ENCODE results near the gene CRLF1. TPM values are rescaled to one million over a fixed set of nuclear protein-coding genes. Genes with fewer than 3 reads are reported as not detected.

Gene CRLF1
- total and polyA plus RNA-seq, 2 experiments from 2014 or later, result 8.6 to 59.2 TPM

- H3K27ac ChIP-seq, result no peak overlapping the region
- no peaks in the 10 kb centered on the region for H4K20me1 ChIP-seq (ENCODE audit: insufficient read depth)
- H3K4me2 ChIP-seq (ENCODE audit: unreplicated experiment), result no peak overlapping the region
- in situ Hi-C loops (cut with MboI), result no loop called here
- no peak overlapping the region for H3K9ac ChIP-seq
- no peak for DNase-seq
- H3K27me3 ChIP-seq (replicated peaks; ENCODE audit: insufficient read depth), result no peaks in the 10 kb centered on the region
- no peak overlapping the region for H3K4me3 ChIP-seq
- H2AFZ ChIP-seq, result no peak overlapping the region
- no peaks in the 10 kb centered on the region for H3K36me3 ChIP-seq (ENCODE audit: low read depth)
- TF ChIP-seq EZH2phosphoT487 (IDR thresholded peaks at IDR 0.05; ENCODE audit: insufficient read depth, low read depth) (no peak), EZH2 (IDR thresholded peaks at IDR 0.05; ENCODE audit: insufficient read depth, poor library complexity, severe bottlenecking) (no peak)
- H3K4me1 ChIP-seq (ENCODE audit: insufficient read depth), result no peaks in the 10 kb centered on the region
- no peaks in the 10 kb centered on the region for H3K79me2 ChIP-seq (ENCODE audit: insufficient read depth)
- no peaks in the 10 kb centered on the region for H3K9me3 ChIP-seq (ENCODE audit: low read depth)
- 56 to 57% methylated on average over 8 of the region's 8 CpGs for WGBS, 2 experiments (ENCODE audit: low coverage in 1 of 2, low lambda C conversion rate in 2 of 2, missing lambda C conversion rate in 2 of 2)
- H3F3A ChIP-seq (ENCODE audit: insufficient read depth), result no peaks in the 10 kb centered on the region
- no peaks in the 10 kb centered on the region for H3K9me2 ChIP-seq (ENCODE audit: insufficient read depth)
Measured at GRCh38 chr19:18639706-18640243, 33.2 kb upstream of the CRLF1 start.

GRCh38 chr19:18637673-18638630, 31.4 kb upstream of the CRLF1 start:
- DNase-seq, result no peak
- Histone ChIP-seq H3K4me3 (peak overlapping the region; percentile 76), H3K9me2 (ENCODE audit: insufficient read depth) (no peaks in the 10 kb centered on the region), H3K4me1 (ENCODE audit: insufficient read depth) (no peaks in the 10 kb centered on the region), H2AFZ (no peak overlapping the region), H3K27me3 (replicated peaks; ENCODE audit: insufficient read depth) (no peaks in the 10 kb centered on the region), H3K4me2 (ENCODE audit: unreplicated experiment) (no peak overlapping the region), H3K9ac (peak overlapping the region; percentile 83; the same call in 1 of the 2 replicates), H3K79me2 (ENCODE audit: insufficient read depth) (no peaks in the 10 kb centered on the region), H3K36me3 (ENCODE audit: low read depth) (no peaks in the 10 kb centered on the region), H3K27ac (no peak overlapping the region), H3K9me3 (ENCODE audit: low read depth) (no peaks in the 10 kb centered on the region), H4K20me1 (ENCODE audit: insufficient read depth) (no peaks in the 10 kb centered on the region), H3F3A (ENCODE audit: insufficient read depth) (no peaks in the 10 kb centered on the region)
- TF ChIP-seq EZH2phosphoT487 (IDR thresholded peaks at IDR 0.05; ENCODE audit: insufficient read depth, low read depth) (no peak), EZH2 (IDR thresholded peaks at IDR 0.05; ENCODE audit: insufficient read depth, poor library complexity, severe bottlenecking) (no peak)
- 40 to 49% methylated on average over 3 of the region's 3 CpGs for WGBS, 2 experiments (ENCODE audit: low coverage in 1 of 2, low lambda C conversion rate in 2 of 2, missing lambda C conversion rate in 2 of 2)
- in situ Hi-C loops (cut with MboI), result no loop called here

DNA sequence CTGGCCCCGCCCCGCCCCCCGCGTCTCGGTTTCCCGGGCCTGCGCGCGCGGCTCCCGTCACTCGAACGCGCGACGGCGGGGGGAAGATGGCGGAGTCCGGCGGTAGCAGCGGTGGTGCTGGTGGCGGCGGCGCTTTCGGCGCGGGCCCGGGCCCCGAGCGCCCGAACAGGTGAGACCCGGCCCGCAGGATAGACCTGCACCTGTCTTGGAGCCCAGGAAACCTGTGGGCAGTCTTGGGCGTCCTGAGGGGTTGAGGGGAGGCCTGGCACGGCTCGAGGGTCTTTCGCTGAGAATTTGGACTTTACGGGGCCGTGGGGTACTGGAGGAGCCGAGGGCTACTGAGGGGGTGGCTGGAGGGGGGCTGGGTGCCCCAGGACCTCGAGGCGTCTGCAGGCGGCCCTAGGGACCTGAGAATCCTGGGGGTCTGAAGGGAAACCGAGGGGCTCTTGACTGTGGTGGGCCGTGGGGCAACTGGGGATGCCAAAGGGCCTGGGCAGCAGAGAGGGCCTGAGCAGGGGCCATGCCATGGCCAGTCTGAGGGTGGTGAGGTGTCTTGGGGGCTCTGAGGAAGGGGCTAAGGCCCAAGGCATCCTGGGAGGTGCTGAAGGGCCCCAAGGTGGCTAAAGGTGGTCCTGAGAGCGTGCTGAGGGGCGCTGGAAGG, 30.5 kb upstream of the CRLF1 start, which contains the start of gene KLHL26:
Gene KLHL26, plus strand, starts transcription at position 60 of the 661 bp plus-strand sequence. Its CDS starts 27 bp downstream, at position 87.
- Histone ChIP-seq H3K27ac (no peak within 1 kb of the TSS), H3K9ac (peak within 1 kb of the TSS; percentile 83), H4K20me1 (ENCODE audit: insufficient read depth) (no peaks in the 10 kb centered on the region), H3K4me2 (ENCODE audit: unreplicated experiment) (peak within 1 kb of the TSS; percentile 63), H3K4me3 (peak within 1 kb of the TSS; percentile 76), H3F3A (ENCODE audit: insufficient read depth) (no peaks in the 10 kb centered on the region), H3K4me1 (ENCODE audit: insufficient read depth) (no peaks in the 10 kb centered on the region), H2AFZ (peak within 1 kb of the TSS; percentile 84), H3K36me3 (ENCODE audit: low read depth) (no peaks in the 10 kb centered on the region), H3K79me2 (ENCODE audit: insufficient read depth) (no peaks in the 10 kb centered on the region), H3K27me3 (replicated peaks; ENCODE audit: insufficient read depth) (no peaks in the 10 kb centered on the region), H3K9me3 (ENCODE audit: low read depth) (no peaks in the 10 kb centered on the region), H3K9me2 (ENCODE audit: insufficient read depth) (no peaks in the 10 kb centered on the region)
- in situ Hi-C loops (cut with MboI), result no loop called here
- DNase-seq, result no peak
- TF ChIP-seq EZH2 (IDR thresholded peaks at IDR 0.05; ENCODE audit: insufficient read depth, poor library complexity, severe bottlenecking), result no peak
- TF ChIP-seq EZH2phosphoT487 (IDR thresholded peaks at IDR 0.05; ENCODE audit: insufficient read depth, low read depth), result no peak
- 9% methylated on average over 45 to 47 of the region's 47 CpGs for WGBS, 2 experiments (ENCODE audit: low coverage in 1 of 2, low lambda C conversion rate in 2 of 2, missing lambda C conversion rate in 2 of 2)

GRCh38 chr19:18636183-18636968, 29.8 kb upstream of the CRLF1 start:
- H3K27ac ChIP-seq, result no peak overlapping the region
- TF ChIP-seq EZH2 (IDR thresholded peaks at IDR 0.05; ENCODE audit: insufficient read depth, poor library complexity, severe bottlenecking), result no peak
- TF ChIP-seq EZH2phosphoT487 (IDR thresholded peaks at IDR 0.05; ENCODE audit: insufficient read depth, low read depth), result no peak
- no peak overlapping the region for H3K9ac ChIP-seq
- peak; percentile 95 for DNase-seq
- no peaks in the 10 kb centered on the region for H3K79me2 ChIP-seq (ENCODE audit: insufficient read depth)
- H3K9me3 ChIP-seq (ENCODE audit: low read depth), result no peaks in the 10 kb centered on the region
- no peaks in the 10 kb centered on the region for H3K27me3 ChIP-seq (replicated peaks; ENCODE audit: insufficient read depth)
- H3K36me3 ChIP-seq (ENCODE audit: low read depth), result no peaks in the 10 kb centered on the region
- 5 to 6% methylated on average over 19 to 44 of the region's 44 CpGs for WGBS, 2 experiments (ENCODE audit: low coverage in 1 of 2, low lambda C conversion rate in 2 of 2, missing lambda C conversion rate in 2 of 2)
- peak overlapping the region; percentile 24 for H3K4me2 ChIP-seq (ENCODE audit: unreplicated experiment)
- in situ Hi-C loops (cut with MboI), result no loop called here
- H4K20me1 ChIP-seq (ENCODE audit: insufficient read depth), result no peaks in the 10 kb centered on the region
- no peaks in the 10 kb centered on the region for H3K4me1 ChIP-seq (ENCODE audit: insufficient read depth)
- peak overlapping the region; percentile 84 for H2AFZ ChIP-seq
- H3K4me3 ChIP-seq, result peak overlapping the region; percentile 76
- no peaks in the 10 kb centered on the region for H3F3A ChIP-seq (ENCODE audit: insufficient read depth)
- no peaks in the 10 kb centered on the region for H3K9me2 ChIP-seq (ENCODE audit: insufficient read depth)

Data from GM23248 (cell line).